ENCODE measurements around the gene PCNP. TPM values are rescaled to one million over a fixed set of nuclear protein-coding genes. Genes with fewer than 3 reads are reported as not detected.

PCNP gene
- total RNA-seq, 1 donor from 2014 or later: 106 TPM

GRCh38 chr3:101632586-101632985, 58.6 kb downstream of the PCNP start:
- no peak for TF ChIP-seq CTCF (IDR thresholded peaks at IDR 0.05; ENCODE audit: insufficient read depth, low read length, poor library complexity, severe bottlenecking)
- no peak for DNase-seq (ENCODE audit: low read depth)
- no peaks in the 10 kb centered on the region for H3K36me3 ChIP-seq (ENCODE audit: control insufficient read depth, insufficient read depth, low read length)
- H3K4me3 ChIP-seq (ENCODE audit: low read depth, low read length): no peak overlapping the region
- no peaks in the 10 kb centered on the region for H3K27me3 ChIP-seq (ENCODE audit: control insufficient read depth, insufficient read depth, low read length)

- Histone ChIP-seq H3K27me3 (ENCODE audit: control insufficient read depth, insufficient read depth, low read length) (no peaks in the 10 kb centered on the region), H3K4me3 (ENCODE audit: low read depth, low read length) (no peak overlapping the region), H3K36me3 (ENCODE audit: control insufficient read depth, insufficient read depth, low read length) (no peaks in the 10 kb centered on the region)
- no peak for DNase-seq (ENCODE audit: low read depth)
- no peak for TF ChIP-seq CTCF (IDR thresholded peaks at IDR 0.05; ENCODE audit: insufficient read depth, low read length, poor library complexity, severe bottlenecking)
These were observed 59.2 kb downstream of the PCNP start for GRCh38 chr3:101633186-101633585.

GRCh38 chr3:101634591-101635196, 60.7 kb downstream of the PCNP start:
- Histone ChIP-seq H3K27me3 (ENCODE audit: control insufficient read depth, insufficient read depth, low read length) (no peaks in the 10 kb centered on the region), H3K36me3 (ENCODE audit: control insufficient read depth, insufficient read depth, low read length) (no peaks in the 10 kb centered on the region), H3K4me3 (ENCODE audit: low read depth, low read length) (no peak overlapping the region)
- TF ChIP-seq CTCF (IDR thresholded peaks at IDR 0.05; ENCODE audit: insufficient read depth, low read length, poor library complexity, severe bottlenecking): no peak
- DNase-seq (ENCODE audit: low read depth): no peak

GRCh38 chr3:101635345-101635744, 61.4 kb downstream of the PCNP start:
- H3K27me3 ChIP-seq (ENCODE audit: control insufficient read depth, insufficient read depth, low read length): no peaks in the 10 kb centered on the region
- no peak for DNase-seq (ENCODE audit: low read depth)
- no peak overlapping the region for H3K4me3 ChIP-seq (ENCODE audit: low read depth, low read length)
- no peak for TF ChIP-seq CTCF (IDR thresholded peaks at IDR 0.05; ENCODE audit: insufficient read depth, low read length, poor library complexity, severe bottlenecking)
- no peaks in the 10 kb centered on the region for H3K36me3 ChIP-seq (ENCODE audit: control insufficient read depth, insufficient read depth, low read length)

GRCh38 chr3:101635954-101636798, 62.2 kb downstream of the PCNP start:
- no peak for DNase-seq (ENCODE audit: low read depth)
- peak; percentile 69 for TF ChIP-seq CTCF (IDR thresholded peaks at IDR 0.05; ENCODE audit: insufficient read depth, low read length, poor library complexity, severe bottlenecking)
- no peaks in the 10 kb centered on the region for H3K27me3 ChIP-seq (ENCODE audit: control insufficient read depth, insufficient read depth, low read length)
- H3K36me3 ChIP-seq (ENCODE audit: control insufficient read depth, insufficient read depth, low read length): no peaks in the 10 kb centered on the region
- no peak overlapping the region for H3K4me3 ChIP-seq (ENCODE audit: low read depth, low read length)
